NK-92 (cell line): ENCODE measurements around the gene TBC1D9B.

Source experiments
- DNase-seq: peaks from one replicate; lab custom pipeline; 2025; ENCODE audit not compliant: unreplicated experiment; lab: John Stamatoyannopoulos, UW

TBC1D9B gene

GRCh38 chr5:179822059-179822432 lies 85.7 kb downstream of the TBC1D9B start:
- DNase-seq = no peak

GRCh38 chr5:179821298-179822058 lies 86.2 kb downstream of the TBC1D9B start:
- DNase-seq = no peak

GRCh38 chr5:179820483-179821297 lies 87.0 kb downstream of the TBC1D9B start, which contains the start of gene SQSTM1:
SQSTM1 (plus strand) TSS chr5:179820905; CDS start chr5:179820937, 32 bp downstream.
- DNase-seq = no peak

- no peak for DNase-seq
These were observed 87.6 kb downstream of the TBC1D9B start for GRCh38 chr5:179820127-179820482.

- no peak for DNase-seq
These were observed 88.2 kb downstream of the TBC1D9B start for GRCh38 chr5:179819296-179820126.

- DNase-seq = no peak
These were observed 88.9 kb downstream of the TBC1D9B start for GRCh38 chr5:179818746-179819295.

- DNase-seq = no peak
These were observed 89.6 kb downstream of the TBC1D9B start for GRCh38 chr5:179817890-179818745.

GRCh38 chr5:179817470-179817840 lies 90.2 kb downstream of the TBC1D9B start:
- no peak for DNase-seq

- no peak for DNase-seq
These were observed 90.8 kb downstream of the TBC1D9B start for GRCh38 chr5:179816796-179817469.

- DNase-seq = no peak
These were observed 91.3 kb downstream of the TBC1D9B start for GRCh38 chr5:179816401-179816795.

GRCh38 chr5:179815491-179816249 lies 92.0 kb downstream of the TBC1D9B start:
- no peak for DNase-seq

GRCh38 chr5:179814090-179814489 lies 93.6 kb downstream of the TBC1D9B start:
- no peak for DNase-seq

- no peak for DNase-seq
These were observed 94.6 kb downstream of the TBC1D9B start for GRCh38 chr5:179812997-179813607.

- DNase-seq = no peak
These were observed 95.4 kb downstream of the TBC1D9B start for GRCh38 chr5:179812135-179812825.
